Choroid plexus epithelial cell (primary cell): ENCODE results near the gene PHC1.

ENCODE experiments used
- DNase-seq: peaks from one replicate; pipeline ENCODE4 v3.0.0-alpha.2; 2010; ENCODE audit warnings: low read depth
- H3K4me3 ChIP-seq: 2 replicates; pipeline ENCODE4 v1.5.1; 2011; ENCODE audit warnings: low read depth, mild to moderate bottlenecking, control low read depth, low read length, moderate library complexity
- TF ChIP-seq, protein P1 (sequence below): conservative IDR thresholded peaks from 2 replicates; pipeline ENCODE4 v1.5.1; 2011; ENCODE audit warnings: low read depth, mild to moderate bottlenecking, control low read depth, inconsistent platforms, low read length, moderate library complexity

Gene PHC1

DNA sequence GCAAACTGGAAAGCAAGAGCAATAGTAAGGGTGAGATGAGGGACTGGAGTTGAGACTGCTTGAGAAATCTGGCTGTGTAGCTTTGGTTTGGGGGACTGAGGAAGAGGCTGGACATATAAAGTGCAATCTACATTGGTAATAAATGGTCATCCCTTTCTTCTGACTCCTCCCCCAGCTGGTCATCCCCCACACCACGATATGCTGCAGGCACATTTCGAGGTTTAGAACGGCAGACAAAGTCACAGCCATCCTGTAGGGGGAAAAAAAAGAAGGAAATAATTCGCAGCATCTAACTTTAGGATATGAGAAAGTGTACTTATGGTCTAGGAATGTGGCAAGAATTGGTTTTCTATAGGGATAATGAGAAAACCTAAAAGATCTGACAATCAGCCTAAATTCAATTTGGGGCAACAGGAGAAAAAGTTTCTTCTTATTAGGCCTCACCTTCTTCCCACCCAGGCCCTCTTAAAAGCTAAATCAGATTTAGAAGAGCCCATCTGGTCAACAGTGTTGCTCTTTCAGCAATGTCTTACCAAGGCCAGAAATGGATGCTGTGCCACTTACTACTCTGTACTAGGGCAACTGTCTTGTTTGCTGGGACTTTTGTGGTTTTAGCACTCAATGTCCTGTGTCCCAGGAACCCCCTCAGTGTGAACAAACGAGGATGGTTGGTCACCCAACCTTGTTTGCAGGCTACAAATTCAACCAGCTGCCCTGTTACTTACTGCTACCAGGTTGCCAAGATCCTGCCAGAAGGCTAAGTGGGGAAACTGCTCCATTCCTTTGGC is 27.6 kb downstream of the PHC1 start:
- TF ChIP-seq, protein P1, sequence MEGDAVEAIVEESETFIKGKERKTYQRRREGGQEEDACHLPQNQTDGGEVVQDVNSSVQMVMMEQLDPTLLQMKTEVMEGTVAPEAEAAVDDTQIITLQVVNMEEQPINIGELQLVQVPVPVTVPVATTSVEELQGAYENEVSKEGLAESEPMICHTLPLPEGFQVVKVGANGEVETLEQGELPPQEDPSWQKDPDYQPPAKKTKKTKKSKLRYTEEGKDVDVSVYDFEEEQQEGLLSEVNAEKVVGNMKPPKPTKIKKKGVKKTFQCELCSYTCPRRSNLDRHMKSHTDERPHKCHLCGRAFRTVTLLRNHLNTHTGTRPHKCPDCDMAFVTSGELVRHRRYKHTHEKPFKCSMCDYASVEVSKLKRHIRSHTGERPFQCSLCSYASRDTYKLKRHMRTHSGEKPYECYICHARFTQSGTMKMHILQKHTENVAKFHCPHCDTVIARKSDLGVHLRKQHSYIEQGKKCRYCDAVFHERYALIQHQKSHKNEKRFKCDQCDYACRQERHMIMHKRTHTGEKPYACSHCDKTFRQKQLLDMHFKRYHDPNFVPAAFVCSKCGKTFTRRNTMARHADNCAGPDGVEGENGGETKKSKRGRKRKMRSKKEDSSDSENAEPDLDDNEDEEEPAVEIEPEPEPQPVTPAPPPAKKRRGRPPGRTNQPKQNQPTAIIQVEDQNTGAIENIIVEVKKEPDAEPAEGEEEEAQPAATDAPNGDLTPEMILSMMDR, result no peak
- no peak overlapping the region for H3K4me3 ChIP-seq

DNA sequence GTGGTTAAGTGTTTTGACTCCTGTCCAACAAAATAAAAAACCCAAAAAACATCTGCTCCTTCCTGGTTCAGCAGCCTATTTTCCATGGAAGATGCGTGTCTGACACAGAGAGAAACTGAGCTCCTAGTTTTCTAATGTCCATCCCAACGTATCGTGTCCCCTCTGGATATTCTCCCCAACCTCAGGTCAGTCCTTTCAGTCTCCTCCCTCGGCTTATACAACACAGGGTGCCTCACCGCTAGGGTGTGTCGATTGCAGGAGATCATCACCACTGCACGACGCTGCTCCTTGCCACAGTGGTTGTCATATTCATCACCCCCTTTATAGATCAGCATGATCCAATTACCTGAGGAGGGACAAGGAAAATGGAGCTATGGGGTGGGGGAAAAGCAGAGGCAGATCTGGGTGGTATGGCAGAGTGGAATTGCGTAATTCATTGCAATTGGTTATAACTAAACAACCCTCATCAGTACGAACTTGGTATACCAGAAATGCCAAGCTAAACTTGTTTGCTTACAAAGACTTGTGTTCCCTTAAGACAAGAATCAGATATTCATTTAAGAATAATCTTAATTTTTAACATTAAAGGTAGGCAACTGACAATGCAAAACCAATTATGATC is 29.4 kb downstream of the PHC1 start:
- H3K4me3 ChIP-seq, result no peak overlapping the region
- TF ChIP-seq, protein P1, result no peak
- no peak for DNase-seq

More for the DNA sequence above, 27.6 kb downstream of the PHC1 start:
- DNase-seq, result no peak

DNA sequence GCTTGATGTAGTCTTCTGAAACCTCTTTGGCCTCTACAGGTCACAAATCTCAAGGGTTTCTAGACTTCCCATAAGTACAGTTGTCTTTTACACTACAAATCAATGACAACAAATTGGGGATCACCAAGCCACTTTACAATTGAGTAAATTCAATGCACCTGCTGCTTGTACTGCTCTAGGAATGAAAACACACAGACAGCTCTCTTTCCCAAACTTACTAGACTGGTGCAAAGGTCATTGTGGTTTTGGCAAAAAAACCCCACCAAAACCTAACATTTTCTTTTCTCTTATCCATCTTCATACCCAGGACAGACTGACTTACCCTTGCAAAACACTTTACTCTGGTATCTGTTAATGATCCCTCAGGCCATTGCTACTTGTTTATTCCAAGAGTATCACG is 32.4 kb downstream of the PHC1 start:
- TF ChIP-seq, protein P1, result no peak
- DNase-seq, result no peak
- H3K4me3 ChIP-seq, result no peak overlapping the region

DNA sequence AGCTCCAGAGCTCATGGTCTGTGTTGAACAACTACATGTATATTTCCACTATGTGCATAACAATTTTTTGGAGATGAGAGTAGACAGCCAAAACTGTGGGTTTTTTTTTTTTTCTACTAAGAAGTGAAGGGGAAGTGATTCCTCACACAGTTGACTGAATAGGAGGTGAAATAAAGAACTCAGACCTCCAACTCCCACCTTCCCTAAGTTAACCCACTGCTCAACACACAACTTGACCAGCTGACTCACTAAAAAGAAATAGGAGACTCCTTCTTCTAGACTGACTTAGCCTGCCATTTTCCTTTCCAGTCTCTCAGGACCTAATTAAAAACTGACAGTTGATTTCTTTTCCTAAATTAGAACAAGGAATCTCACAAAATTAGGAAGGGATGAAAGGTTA is 33.4 kb downstream of the PHC1 start:
- no peak overlapping the region for H3K4me3 ChIP-seq
- no peak for DNase-seq
- TF ChIP-seq, protein P1, result no peak

DNA sequence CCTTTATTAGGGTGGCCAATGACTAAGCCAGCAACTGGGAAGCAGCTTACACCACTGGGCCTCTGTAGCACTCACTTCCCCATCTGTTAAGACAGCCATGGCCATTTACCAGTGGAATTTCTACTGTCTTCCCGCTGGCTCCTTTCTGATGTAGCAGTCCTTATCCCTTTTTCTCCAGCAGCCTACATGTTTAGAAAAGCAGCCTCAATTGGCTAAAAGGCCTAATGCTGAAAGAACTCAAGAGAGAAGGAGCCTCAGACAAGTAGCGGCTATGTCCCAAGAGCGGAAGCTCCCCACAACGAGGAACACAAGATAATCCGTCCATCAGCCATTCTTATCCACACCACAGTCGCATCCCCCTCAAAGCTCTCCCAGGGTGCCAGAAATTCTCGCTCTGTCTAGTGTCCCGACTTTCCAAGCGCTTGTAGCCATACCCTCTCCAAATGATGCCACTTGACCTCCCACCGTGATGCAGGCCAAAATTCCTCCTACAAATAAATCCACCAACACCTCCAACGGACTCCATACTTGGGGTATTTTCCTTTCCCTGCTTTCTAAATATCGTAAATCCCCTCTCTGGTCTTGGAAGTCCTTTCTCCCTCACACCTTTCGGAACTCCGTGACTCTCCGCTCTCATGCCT is 34.5 kb downstream of the PHC1 start:
- TF ChIP-seq, protein P1, result no peak
- peak overlapping the region; percentile 90 for H3K4me3 ChIP-seq
- DNase-seq, result peak; percentile 57

DNA sequence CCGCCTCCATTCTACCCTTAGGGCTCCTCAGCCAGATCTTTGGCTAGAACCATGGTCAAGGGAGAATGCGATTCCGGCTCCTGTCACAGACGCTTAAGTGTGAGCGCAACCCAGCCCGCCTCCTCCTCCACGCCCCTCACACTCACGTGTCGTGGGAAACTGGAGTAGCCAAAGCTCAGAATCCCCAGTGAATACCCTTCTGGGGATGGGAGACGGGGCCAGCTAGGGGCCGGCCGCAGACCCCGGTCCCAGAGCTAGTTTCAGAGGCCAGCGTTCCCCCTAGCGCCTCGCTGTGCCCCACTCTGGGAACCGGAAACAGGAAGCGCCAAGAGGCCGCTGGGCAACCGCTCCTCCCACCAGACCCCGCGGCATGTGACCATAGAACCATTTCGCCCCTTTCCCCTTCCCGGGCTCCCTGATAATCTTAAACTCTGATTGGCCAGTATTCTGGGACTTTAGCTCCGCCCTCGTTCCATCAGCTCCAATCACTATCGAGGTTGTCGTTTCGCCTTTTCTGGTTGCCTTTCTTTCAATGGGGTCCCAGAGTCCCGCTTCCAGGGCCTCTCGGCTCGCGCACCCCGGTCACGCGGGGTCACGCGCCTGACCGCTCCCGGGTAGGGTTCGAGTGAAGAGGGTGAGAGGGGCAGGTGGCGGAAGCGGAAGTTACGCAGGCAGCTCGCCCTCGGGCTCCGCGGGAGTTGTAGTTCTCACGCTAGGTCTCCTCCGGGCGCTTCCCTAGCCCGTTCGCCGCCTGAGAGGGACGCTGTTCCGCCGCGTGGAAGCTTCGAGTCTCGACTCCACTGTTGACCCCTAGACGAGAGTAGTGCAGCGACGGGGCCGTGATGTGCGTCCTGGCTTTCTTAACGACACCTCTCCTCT is 35.3 kb downstream of the PHC1 start, which contains the start of gene M6PR:
TSS of gene M6PR (minus strand) at position 304 of the 879 bp plus-strand sequence. CDS start 3,241 bp downstream, outside the sequence.
- TF ChIP-seq, protein P1, result peak; percentile 70
- H3K4me3 ChIP-seq, result peak within 1 kb of the TSS; percentile 90
- DNase-seq, result peak; percentile 95
